HTR-8/SVneo (cell line): Measurements from ENCODE around the gene BCL2A1.
A peak's percentile ranks its signal among the peaks of the same experiment; 100 is the strongest.
"Not testable (repeated sequence)": the region's sequence is repeated elsewhere in the genome, so short reads cannot be mapped to it uniquely, and the experiment has no call there.

ENCODE experiments used
- DNase-seq: peaks from one replicate; pipeline ENCODE4 v3.0.0; 2011; ENCODE audit warnings: low spot score, mixed read lengths; ENCODE audit not compliant: insufficient read length
- FAIRE-seq: peaks from 2 replicates; lab custom pipeline; 2011; peaks lifted over from hg19 to GRCh38; lab: Jason Lieb, UNC

Gene BCL2A1

GRCh38 chr15:79970624-79971434 is at the start of gene BCL2A1:
Gene BCL2A1, minus strand, starts transcription at chr15:79971196. Its CDS starts 77 bp downstream, at chr15:79971119.
- FAIRE-seq (no peak), DNase-seq (peak; percentile 10)

- DNase-seq (no peak), FAIRE-seq (no peak)
These were observed 49.7 kb upstream of the BCL2A1 start for GRCh38 chr15:80020731-80021130.

GRCh38 chr15:80020149-80020548 is 49.2 kb upstream of the BCL2A1 start:
- not testable (repeated sequence) for FAIRE-seq, DNase-seq

- DNase-seq (no peak), FAIRE-seq (no peak)
These were observed 48.3 kb upstream of the BCL2A1 start for GRCh38 chr15:80019168-80019745.

GRCh38 chr15:80017139-80017538 is 46.1 kb upstream of the BCL2A1 start:
- not testable (repeated sequence) for FAIRE-seq, DNase-seq

GRCh38 chr15:80016506-80016905 is 45.5 kb upstream of the BCL2A1 start:
- not testable (repeated sequence) for DNase-seq, FAIRE-seq

- no peak for DNase-seq
These were observed 44.2 kb upstream of the BCL2A1 start for GRCh38 chr15:80015156-80015555.

GRCh38 chr15:80014186-80014585 is 43.2 kb upstream of the BCL2A1 start:
- not testable (repeated sequence) for DNase-seq

More at GRCh38 chr15:80015156-80015555, 44.2 kb upstream of the BCL2A1 start:
- no peak for FAIRE-seq

GRCh38 chr15:80012060-80012726 is 41.2 kb upstream of the BCL2A1 start:
- DNase-seq: no peak
- FAIRE-seq: no peak

More at GRCh38 chr15:80014186-80014585, 43.2 kb upstream of the BCL2A1 start:
- FAIRE-seq: not testable (repeated sequence)

GRCh38 chr15:80011596-80011995 is 40.6 kb upstream of the BCL2A1 start:
- DNase-seq (no peak), FAIRE-seq (no peak)

GRCh38 chr15:80011041-80011523 is 40.1 kb upstream of the BCL2A1 start:
- FAIRE-seq, DNase-seq: not testable (repeated sequence)

GRCh38 chr15:80010131-80010673 is 39.2 kb upstream of the BCL2A1 start:
- no peak for FAIRE-seq

GRCh38 chr15:80007532-80007931 is 36.5 kb upstream of the BCL2A1 start:
- FAIRE-seq (no peak), DNase-seq (no peak)

More at GRCh38 chr15:80010131-80010673, 39.2 kb upstream of the BCL2A1 start:
- no peak for DNase-seq

- DNase-seq (no peak), FAIRE-seq (no peak)
These were observed 36.0 kb upstream of the BCL2A1 start for GRCh38 chr15:80006946-80007345.

GRCh38 chr15:80003934-80004472 is 33.0 kb upstream of the BCL2A1 start:
- DNase-seq (no peak), FAIRE-seq (no peak)

GRCh38 chr15:80003171-80003570 is 32.2 kb upstream of the BCL2A1 start:
- DNase-seq (no peak), FAIRE-seq (no peak)

GRCh38 chr15:80002267-80002666 is 31.3 kb upstream of the BCL2A1 start:
- DNase-seq (no peak), FAIRE-seq (no peak)

- DNase-seq (no peak), FAIRE-seq (no peak)
These were observed 23.6 kb upstream of the BCL2A1 start for GRCh38 chr15:79994615-79995014.

GRCh38 chr15:79991826-79992225 is 20.8 kb upstream of the BCL2A1 start:
- no peak for DNase-seq
- FAIRE-seq: no peak

- no peak for FAIRE-seq
- DNase-seq: no peak
These were observed 20.0 kb upstream of the BCL2A1 start for GRCh38 chr15:79990997-79991334.
